Uterus (tissue), 2 donors: ENCODE results near the gene CXXC5.

Experiments
- POLR2A ChIP-seq, 2 donors: fragments of 450-650 bp; IDR thresholded peaks; one replicate each; pipeline ENCODE4 v1.6.1; 2016; ENCODE audit warnings: antibody characterized with exemption in 2 of 2, mild to moderate bottlenecking in 1 of 2, moderate library complexity in 1 of 2
- TF ChIP-seq, protein P1 (sequence below), 4 experiments: fragments of 200-600 bp in 2 of 4; fragments of 450-650 bp in 2 of 4; sonication (generic) in 2 of 4; IDR thresholded peaks; one replicate each; pipeline ENCODE4 v1.5.1; 2016 to 2019; ENCODE audit warnings: antibody characterized with exemption in 4 of 4, mild to moderate bottlenecking in 2 of 4, moderate library complexity in 1 of 4

DNA sequence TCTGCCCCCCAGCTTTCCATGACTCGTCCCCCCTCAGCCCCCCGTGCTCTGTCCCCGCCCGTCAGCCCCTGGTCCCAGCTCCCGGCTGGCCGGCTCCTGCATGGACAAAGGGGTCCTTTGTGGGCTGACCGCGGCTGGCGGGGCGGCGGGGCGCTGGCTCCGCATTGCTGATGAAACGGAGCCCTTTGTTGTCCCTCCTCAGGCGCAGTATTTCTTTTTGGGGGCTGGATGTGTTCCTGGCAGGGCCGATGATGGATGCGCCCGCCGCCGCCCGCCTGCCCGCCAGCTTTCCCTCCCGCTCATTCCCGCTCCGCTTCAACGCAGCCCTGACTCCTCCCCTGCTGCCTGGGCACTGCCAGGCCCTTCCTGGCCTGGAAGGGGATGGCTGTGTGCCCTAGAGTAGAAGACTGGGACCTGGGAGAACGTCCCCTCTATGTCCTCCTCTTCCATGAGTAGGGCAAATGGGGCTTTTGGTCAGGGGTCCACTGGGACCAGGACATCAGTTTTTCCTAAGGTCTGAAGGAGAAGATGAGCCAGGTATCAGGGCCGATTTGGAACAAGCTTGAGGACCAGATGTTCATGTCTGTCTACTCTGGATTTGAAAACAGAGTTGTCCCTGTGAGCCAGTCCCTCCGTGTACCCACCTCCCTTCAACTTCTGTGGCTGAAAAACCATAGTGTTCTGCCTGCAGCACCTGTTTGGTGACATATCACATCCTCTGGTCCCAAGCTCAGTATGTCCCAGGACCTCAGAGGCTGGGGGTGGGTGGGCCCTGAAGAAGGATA is 29.0 kb downstream of the CXXC5 start:
- TF ChIP-seq, protein P1, sequence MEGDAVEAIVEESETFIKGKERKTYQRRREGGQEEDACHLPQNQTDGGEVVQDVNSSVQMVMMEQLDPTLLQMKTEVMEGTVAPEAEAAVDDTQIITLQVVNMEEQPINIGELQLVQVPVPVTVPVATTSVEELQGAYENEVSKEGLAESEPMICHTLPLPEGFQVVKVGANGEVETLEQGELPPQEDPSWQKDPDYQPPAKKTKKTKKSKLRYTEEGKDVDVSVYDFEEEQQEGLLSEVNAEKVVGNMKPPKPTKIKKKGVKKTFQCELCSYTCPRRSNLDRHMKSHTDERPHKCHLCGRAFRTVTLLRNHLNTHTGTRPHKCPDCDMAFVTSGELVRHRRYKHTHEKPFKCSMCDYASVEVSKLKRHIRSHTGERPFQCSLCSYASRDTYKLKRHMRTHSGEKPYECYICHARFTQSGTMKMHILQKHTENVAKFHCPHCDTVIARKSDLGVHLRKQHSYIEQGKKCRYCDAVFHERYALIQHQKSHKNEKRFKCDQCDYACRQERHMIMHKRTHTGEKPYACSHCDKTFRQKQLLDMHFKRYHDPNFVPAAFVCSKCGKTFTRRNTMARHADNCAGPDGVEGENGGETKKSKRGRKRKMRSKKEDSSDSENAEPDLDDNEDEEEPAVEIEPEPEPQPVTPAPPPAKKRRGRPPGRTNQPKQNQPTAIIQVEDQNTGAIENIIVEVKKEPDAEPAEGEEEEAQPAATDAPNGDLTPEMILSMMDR (IDR thresholded peaks at IDR 0.05) = no peak
- TF ChIP-seq POLR2A (IDR thresholded peaks at IDR 0.05) = no peak
